NT2/D1 (cell line): Measurements from ENCODE around the gene SUGP1.

Experiments
- DNase-seq: peaks from one replicate; pipeline ENCODE4 v3.0.0-alpha.2; 2011; ENCODE audit warnings: low read depth, low spot score
- H3K27me3 ChIP-seq: 2 replicates; pipeline ENCODE4 v1.6.0; 2011; ENCODE audit warnings: mild to moderate bottlenecking; ENCODE audit not compliant: insufficient read length, insufficient read depth
- H3K36me3 ChIP-seq: 2 replicates; pipeline ENCODE4 v1.6.1; 2011; ENCODE audit warnings: mild to moderate bottlenecking, low read length, mixed read lengths; ENCODE audit not compliant: insufficient read depth, insufficient read length
- H3K4me1 ChIP-seq: 2 replicates; pipeline ENCODE4 v1.5.1; 2011; ENCODE audit not compliant: insufficient read depth, insufficient read length
- H3K4me3 ChIP-seq: 2 replicates; pipeline ENCODE4 v1.5.1; 2011; ENCODE audit warnings: low read depth; ENCODE audit not compliant: insufficient read length
- H3K9ac ChIP-seq: 2 replicates; pipeline ENCODE4 v1.6.0; 2011; ENCODE audit warnings: low read depth; ENCODE audit not compliant: insufficient read length
- H3K9me3 ChIP-seq: 2 replicates; pipeline ENCODE4 v1.5.1; 2011; ENCODE audit warnings: mild to moderate bottlenecking, low read length; ENCODE audit not compliant: insufficient read depth
- SUZ12 ChIP-seq: IDR thresholded peaks from 2 replicates; pipeline ENCODE4 v1.6.1; 2011; ENCODE audit not compliant: insufficient read length, insufficient read depth; ENCODE audit errors: extremely low read depth
- YY1 ChIP-seq: IDR thresholded peaks from 2 replicates; pipeline ENCODE4 v1.6.1; 2011; ENCODE audit not compliant: insufficient read length, insufficient read depth
- ZNF274 ChIP-seq: IDR thresholded peaks from 2 replicates; pipeline ENCODE4 v1.6.1; 2011; ENCODE audit warnings: mild to moderate bottlenecking, low read depth, low read length

The SUGP1 gene

GRCh38 chr19:19338082-19338481, 17.8 kb upstream of the SUGP1 start:
- H3K9ac ChIP-seq: no peak overlapping the region
- no peaks in the 10 kb centered on the region for H3K27me3 ChIP-seq
- no peak overlapping the region for H3K4me3 ChIP-seq
- peaks cover 81% of the 10 kb centered on the region for H3K36me3 ChIP-seq
- H3K4me1 ChIP-seq: peaks cover 6% of the 10 kb centered on the region
- H3K9me3 ChIP-seq: no peaks in the 10 kb centered on the region
- no peak for DNase-seq
- TF ChIP-seq ZNF274 (no peak), SUZ12 (no peak), YY1 (no peak)

- DNase-seq: no peak
- Histone ChIP-seq H3K9me3 (no peaks in the 10 kb centered on the region), H3K9ac (no peak overlapping the region), H3K4me1 (peaks cover 3% of the 10 kb centered on the region), H3K27me3 (no peaks in the 10 kb centered on the region), H3K36me3 (peaks cover 81% of the 10 kb centered on the region), H3K4me3 (no peak overlapping the region)
- no peak for TF ChIP-seq ZNF274
- TF ChIP-seq YY1: no peak
- TF ChIP-seq SUZ12: no peak
Observed at GRCh38 chr19:19337120-19337519, 16.8 kb upstream of the SUGP1 start.

- no peak for TF ChIP-seq ZNF274
- TF ChIP-seq SUZ12: no peak
- TF ChIP-seq YY1: no peak
- Histone ChIP-seq H3K4me1 (no peaks in the 10 kb centered on the region), H3K36me3 (peaks cover 81% of the 10 kb centered on the region), H3K9ac (no peak overlapping the region), H3K9me3 (no peaks in the 10 kb centered on the region), H3K27me3 (no peaks in the 10 kb centered on the region), H3K4me3 (no peak overlapping the region)
- no peak for DNase-seq
Observed at GRCh38 chr19:19336597-19336996, 16.3 kb upstream of the SUGP1 start.

- TF ChIP-seq ZNF274 (no peak), YY1 (no peak), SUZ12 (no peak)
- Histone ChIP-seq H3K4me3 (no peak overlapping the region), H3K36me3 (peaks cover 80% of the 10 kb centered on the region), H3K27me3 (no peaks in the 10 kb centered on the region), H3K9ac (no peak overlapping the region), H3K9me3 (no peaks in the 10 kb centered on the region), H3K4me1 (no peaks in the 10 kb centered on the region)
- no peak for DNase-seq
Observed at GRCh38 chr19:19335408-19336158, 15.3 kb upstream of the SUGP1 start.

- Histone ChIP-seq H3K27me3 (no peaks in the 10 kb centered on the region), H3K4me1 (no peaks in the 10 kb centered on the region), H3K36me3 (peaks cover 83% of the 10 kb centered on the region), H3K9ac (no peak overlapping the region), H3K4me3 (no peak overlapping the region), H3K9me3 (no peaks in the 10 kb centered on the region)
- no peak for DNase-seq
- no peak for TF ChIP-seq ZNF274
- no peak for TF ChIP-seq YY1
- no peak for TF ChIP-seq SUZ12
Observed at GRCh38 chr19:19334989-19335344, 14.7 kb upstream of the SUGP1 start.

GRCh38 chr19:19334063-19334988, 14.0 kb upstream of the SUGP1 start:
- DNase-seq: no peak
- no peaks in the 10 kb centered on the region for H3K27me3 ChIP-seq
- no peak for TF ChIP-seq YY1
- no peak for TF ChIP-seq ZNF274
- no peak for TF ChIP-seq SUZ12
- no peaks in the 10 kb centered on the region for H3K9me3 ChIP-seq
- H3K4me3 ChIP-seq: no peak overlapping the region
- H3K4me1 ChIP-seq: no peaks in the 10 kb centered on the region
- peaks cover 87% of the 10 kb centered on the region for H3K36me3 ChIP-seq
- H3K9ac ChIP-seq: no peak overlapping the region

- Histone ChIP-seq H3K4me3 (no peak overlapping the region), H3K9ac (no peak overlapping the region), H3K36me3 (peaks cover 78% of the 10 kb centered on the region), H3K4me1 (no peaks in the 10 kb centered on the region), H3K27me3 (no peaks in the 10 kb centered on the region), H3K9me3 (no peaks in the 10 kb centered on the region)
- no peak for TF ChIP-seq YY1
- no peak for TF ChIP-seq SUZ12
- TF ChIP-seq ZNF274: no peak
- DNase-seq: no peak
Observed at GRCh38 chr19:19329126-19329525, 8.8 kb upstream of the SUGP1 start.
